Erythroblast (primary cell): ENCODE measurements around the gene RASSF1.

Experiments used
- GATA1 ChIP-seq: IDR thresholded peaks from 2 replicates; pipeline ENCODE4 v1.6.1; 2011; ENCODE audit warnings: low read depth, mild to moderate bottlenecking, control low read depth, low read length, moderate library complexity
- POLR2A ChIP-seq: IDR thresholded peaks from 2 replicates; pipeline ENCODE4 v1.6.1; 2011; ENCODE audit warnings: mild to moderate bottlenecking, low read length

- TF ChIP-seq POLR2A (no peak), GATA1 (no peak)
Measured at GRCh38 chr3:50289130-50289529, 51.5 kb downstream of the RASSF1 start.
